Panc1 (cell line): ENCODE measurements around the gene SDC4.

ENCODE experiments used
- POLR2AphosphoS5 ChIP-seq: IDR thresholded peaks from 2 replicates; pipeline ENCODE4 v1.6.1; 2012; ENCODE audit warnings: mild to moderate bottlenecking, low read depth, low read length, moderate library complexity
- SIN3A ChIP-seq: IDR thresholded peaks from 2 replicates; pipeline ENCODE4 v1.6.1; 2012; ENCODE audit warnings: low read depth, mild to moderate bottlenecking, low read length, moderate library complexity, borderline replicate concordance; ENCODE audit not compliant: insufficient read depth
- TCF7L2 ChIP-seq: IDR thresholded peaks from 2 replicates; pipeline ENCODE4 v1.6.1; 2011; ENCODE audit warnings: mild to moderate bottlenecking, low read depth, low read length, inconsistent platforms
- TF ChIP-seq, protein P1 (sequence below): fragments of 450-650 bp; IDR thresholded peaks from 2 replicates; pipeline ENCODE4 v1.5.1; 2017; ENCODE audit warnings: mild to moderate bottlenecking
- TF ChIP-seq, protein P2 (sequence below), 2 experiments: IDR thresholded peaks; 2 replicates each; pipeline ENCODE4 v1.6.1; 2011 to 2012; ENCODE audit warnings: low read depth in 2 of 2, control low read depth in 1 of 2, low read length in 1 of 2, mild to moderate bottlenecking in 1 of 2, moderate library complexity in 1 of 2; ENCODE audit not compliant: insufficient read depth in 1 of 2

DNA sequence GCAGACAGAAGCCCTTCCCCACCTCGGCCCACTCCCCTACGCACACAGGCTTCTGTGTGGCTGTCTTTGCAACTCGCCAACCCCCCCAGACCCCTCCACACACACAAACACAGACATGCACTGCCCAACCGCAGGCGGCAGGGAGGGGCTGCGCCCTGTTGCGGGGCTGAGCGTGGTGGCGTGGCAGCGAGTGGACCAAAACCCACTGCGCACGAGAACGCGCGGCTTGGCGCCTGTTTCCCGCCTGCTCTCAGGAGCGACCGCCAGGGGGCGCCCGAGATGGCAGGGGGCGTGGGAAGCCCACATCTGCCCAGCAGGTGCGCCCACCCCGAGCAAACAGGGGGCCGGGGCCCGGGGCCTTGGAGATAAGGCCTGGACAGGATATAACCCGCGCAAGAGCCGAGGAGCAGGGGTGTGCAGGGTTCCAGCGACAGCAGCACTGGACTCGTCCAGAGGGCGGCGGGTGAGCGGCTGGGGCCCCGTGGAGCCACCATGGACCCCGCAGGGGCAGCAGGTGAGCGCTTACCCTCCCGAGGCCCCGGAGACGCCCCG, 41.7 kb downstream of the SDC4 start, which contains the start of gene RBPJL:
- TF ChIP-seq, protein P1, sequence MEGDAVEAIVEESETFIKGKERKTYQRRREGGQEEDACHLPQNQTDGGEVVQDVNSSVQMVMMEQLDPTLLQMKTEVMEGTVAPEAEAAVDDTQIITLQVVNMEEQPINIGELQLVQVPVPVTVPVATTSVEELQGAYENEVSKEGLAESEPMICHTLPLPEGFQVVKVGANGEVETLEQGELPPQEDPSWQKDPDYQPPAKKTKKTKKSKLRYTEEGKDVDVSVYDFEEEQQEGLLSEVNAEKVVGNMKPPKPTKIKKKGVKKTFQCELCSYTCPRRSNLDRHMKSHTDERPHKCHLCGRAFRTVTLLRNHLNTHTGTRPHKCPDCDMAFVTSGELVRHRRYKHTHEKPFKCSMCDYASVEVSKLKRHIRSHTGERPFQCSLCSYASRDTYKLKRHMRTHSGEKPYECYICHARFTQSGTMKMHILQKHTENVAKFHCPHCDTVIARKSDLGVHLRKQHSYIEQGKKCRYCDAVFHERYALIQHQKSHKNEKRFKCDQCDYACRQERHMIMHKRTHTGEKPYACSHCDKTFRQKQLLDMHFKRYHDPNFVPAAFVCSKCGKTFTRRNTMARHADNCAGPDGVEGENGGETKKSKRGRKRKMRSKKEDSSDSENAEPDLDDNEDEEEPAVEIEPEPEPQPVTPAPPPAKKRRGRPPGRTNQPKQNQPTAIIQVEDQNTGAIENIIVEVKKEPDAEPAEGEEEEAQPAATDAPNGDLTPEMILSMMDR: peak; percentile 98
- TF ChIP-seq SIN3A: no peak
- TF ChIP-seq, protein P2, sequence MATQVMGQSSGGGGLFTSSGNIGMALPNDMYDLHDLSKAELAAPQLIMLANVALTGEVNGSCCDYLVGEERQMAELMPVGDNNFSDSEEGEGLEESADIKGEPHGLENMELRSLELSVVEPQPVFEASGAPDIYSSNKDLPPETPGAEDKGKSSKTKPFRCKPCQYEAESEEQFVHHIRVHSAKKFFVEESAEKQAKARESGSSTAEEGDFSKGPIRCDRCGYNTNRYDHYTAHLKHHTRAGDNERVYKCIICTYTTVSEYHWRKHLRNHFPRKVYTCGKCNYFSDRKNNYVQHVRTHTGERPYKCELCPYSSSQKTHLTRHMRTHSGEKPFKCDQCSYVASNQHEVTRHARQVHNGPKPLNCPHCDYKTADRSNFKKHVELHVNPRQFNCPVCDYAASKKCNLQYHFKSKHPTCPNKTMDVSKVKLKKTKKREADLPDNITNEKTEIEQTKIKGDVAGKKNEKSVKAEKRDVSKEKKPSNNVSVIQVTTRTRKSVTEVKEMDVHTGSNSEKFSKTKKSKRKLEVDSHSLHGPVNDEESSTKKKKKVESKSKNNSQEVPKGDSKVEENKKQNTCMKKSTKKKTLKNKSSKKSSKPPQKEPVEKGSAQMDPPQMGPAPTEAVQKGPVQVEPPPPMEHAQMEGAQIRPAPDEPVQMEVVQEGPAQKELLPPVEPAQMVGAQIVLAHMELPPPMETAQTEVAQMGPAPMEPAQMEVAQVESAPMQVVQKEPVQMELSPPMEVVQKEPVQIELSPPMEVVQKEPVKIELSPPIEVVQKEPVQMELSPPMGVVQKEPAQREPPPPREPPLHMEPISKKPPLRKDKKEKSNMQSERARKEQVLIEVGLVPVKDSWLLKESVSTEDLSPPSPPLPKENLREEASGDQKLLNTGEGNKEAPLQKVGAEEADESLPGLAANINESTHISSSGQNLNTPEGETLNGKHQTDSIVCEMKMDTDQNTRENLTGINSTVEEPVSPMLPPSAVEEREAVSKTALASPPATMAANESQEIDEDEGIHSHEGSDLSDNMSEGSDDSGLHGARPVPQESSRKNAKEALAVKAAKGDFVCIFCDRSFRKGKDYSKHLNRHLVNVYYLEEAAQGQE (IDR thresholded peaks at IDR 0.05; ENCODE audit: insufficient read depth in 1 of 2, low read depth in 2 of 2, low read length in 1 of 2): no peak
- TF ChIP-seq POLR2AphosphoS5: no peak
- TF ChIP-seq TCF7L2: no peak
